ENCODE measurements around the gene PEX5L.

- no peak for TF ChIP-seq CTCF (IDR thresholded peaks at IDR 0.05)
- no peak for TF ChIP-seq POLR2A (IDR thresholded peaks at IDR 0.05)
These were observed 94.1 kb downstream of the PEX5L start for GRCh38 chr3:179942553-179943075.

Measured in esophagus squamous epithelium (tissue), 4 donors.